GDM1 (cell line): ENCODE results near the gene MAP3K6.

Experiments used
- DNase-seq: peaks from one replicate; lab custom pipeline; 2025; lab: John Stamatoyannopoulos, UW

The MAP3K6 gene

DNA sequence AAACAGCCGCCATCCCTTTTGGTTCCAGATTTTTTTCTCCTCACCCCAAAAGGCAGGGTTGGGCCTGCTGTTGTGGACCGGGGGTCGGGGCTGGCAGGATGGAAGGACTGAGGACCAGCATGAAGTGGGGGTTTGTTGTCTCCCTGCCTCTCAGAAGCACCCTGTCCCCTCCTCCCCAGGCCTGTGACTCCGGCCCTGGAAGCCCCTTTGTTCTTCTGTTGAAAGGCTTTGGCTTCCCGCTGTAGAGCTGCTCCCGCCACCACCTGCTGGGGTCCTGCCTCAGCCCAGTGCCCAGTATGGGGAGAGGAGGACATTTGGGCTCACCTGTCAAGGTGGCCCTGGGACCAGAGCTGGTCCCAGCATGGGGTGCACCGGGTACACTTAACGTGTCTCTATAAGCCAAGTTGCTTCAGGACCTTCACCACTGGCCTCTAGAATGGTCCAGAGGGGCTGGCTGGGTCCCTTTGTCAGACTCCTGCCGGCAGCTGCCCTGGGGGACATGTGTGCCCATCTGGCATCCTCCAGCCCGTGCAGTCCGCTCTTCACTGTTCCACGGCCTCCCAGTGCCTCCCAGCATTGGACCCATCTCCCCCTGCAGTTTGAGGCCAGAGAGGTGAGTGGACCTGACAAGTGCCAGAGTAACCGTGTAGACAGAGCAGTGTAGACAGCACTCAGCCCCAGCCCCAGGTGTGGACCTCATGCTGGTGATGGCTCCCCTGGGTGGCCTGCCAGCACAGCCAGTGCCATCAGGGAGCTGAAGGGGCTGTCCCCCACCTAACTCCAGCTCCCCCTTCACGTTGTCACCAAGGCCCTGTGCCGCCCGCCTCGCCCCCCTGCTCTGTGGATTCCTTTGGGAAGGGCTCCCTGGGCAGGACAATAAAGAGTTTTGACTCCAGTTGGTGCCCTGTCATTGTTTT, 31.0 kb downstream of the MAP3K6 start:
- no peak for DNase-seq

GRCh38 chr1:27333717-27334279, 33.0 kb downstream of the MAP3K6 start:
- DNase-seq = no peak

DNA sequence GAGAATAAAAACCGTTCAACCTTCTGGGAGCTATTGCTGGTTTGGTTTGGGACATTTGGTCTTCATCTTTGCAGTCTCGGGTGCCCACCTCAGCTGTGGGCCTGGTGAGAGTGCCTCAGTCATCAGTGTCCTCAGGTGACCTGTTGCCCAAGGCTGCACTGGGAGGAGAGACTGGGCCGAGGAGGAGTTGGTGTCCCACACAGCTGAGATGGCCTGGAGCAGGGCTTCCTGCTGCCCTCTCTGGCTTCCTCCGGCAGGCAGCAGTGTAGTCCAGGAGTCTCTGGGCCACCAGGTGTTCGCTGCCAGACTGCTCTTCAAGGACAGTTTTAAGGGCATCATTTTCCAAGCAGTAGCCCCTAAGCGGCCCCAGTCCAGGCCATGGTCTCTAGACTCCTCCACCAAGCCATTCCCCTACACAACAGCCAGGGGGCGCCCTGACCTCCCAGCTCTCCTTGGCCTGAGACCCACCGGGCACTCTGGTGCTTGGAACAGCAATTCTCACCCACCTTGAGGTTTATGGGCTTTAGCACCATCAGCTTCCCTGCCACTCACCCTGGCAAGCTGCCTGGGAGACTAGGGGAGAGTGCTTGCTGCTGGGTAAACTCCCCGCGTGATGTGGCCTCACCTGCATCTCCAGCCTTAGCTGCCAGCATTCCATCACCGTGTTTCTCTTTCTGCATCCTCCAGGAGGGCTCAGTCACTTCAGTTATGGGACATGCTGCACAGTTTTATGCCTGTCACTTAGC, 34.1 kb downstream of the MAP3K6 start:
- peak; percentile 18 for DNase-seq

- DNase-seq = no peak
Observed at GRCh38 chr1:27331922-27332321, 34.8 kb downstream of the MAP3K6 start.

DNA sequence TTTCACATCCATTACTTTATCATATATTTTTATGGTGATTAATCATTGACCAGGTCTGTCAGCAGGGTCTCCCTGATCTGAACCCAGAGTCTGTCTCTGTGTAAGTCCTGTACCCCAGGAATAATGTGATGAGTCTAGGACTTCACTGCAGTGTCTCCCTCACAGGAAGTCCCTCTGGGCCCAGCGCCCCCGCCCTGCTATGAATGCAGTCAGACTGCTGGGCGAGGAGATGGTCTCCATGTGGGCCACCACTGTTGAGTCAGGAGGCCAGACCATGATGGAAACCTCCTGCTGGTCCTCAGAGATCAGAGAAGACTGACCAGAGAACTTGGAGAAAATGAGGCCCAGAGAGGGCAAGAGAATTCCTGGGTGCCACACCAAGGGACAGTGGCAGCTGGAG, 35.3 kb downstream of the MAP3K6 start:
- DNase-seq = no peak

DNA sequence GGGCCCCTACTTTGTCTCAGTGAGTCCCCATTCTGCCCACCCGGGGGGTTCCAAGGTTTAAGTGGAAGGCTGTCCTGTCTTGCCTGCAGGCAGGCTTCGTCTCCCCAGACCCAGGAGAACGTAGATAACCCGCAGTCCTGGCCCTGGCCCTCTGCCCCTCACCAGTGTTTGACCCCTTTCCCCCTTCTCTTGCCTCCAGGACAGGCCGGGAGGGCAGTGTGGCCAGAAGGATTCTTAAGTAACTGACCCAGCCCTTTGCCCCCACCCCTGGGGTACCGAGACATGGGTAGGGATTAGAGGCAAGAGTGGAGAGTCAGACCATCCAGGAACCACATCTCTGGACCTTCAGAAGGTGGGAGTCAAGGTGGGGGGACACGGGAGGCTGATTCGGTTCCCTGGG, 36.0 kb downstream of the MAP3K6 start:
- DNase-seq = no peak

- no peak for DNase-seq
Observed at GRCh38 chr1:27327964-27328363, 38.8 kb downstream of the MAP3K6 start.

DNA sequence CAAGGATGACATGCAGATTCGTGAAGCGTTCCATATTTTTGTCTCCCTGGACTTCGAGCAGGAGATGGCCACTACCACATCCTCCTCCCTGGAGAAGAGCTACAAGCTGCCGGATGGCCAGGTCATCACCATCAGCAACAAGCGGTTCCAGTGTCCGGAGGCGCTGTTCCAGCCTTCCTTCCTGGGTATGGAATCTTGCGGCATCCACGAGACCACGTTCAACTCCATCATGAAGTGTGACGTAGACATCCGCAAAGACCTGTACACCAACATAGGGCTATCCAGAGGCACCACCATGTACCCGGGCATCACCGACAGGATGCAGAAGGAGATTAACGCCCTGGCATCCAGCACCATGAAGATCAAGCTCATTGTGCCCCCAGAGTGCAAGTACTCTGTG, 41.5 kb downstream of the MAP3K6 start:
- no peak for DNase-seq

DNA sequence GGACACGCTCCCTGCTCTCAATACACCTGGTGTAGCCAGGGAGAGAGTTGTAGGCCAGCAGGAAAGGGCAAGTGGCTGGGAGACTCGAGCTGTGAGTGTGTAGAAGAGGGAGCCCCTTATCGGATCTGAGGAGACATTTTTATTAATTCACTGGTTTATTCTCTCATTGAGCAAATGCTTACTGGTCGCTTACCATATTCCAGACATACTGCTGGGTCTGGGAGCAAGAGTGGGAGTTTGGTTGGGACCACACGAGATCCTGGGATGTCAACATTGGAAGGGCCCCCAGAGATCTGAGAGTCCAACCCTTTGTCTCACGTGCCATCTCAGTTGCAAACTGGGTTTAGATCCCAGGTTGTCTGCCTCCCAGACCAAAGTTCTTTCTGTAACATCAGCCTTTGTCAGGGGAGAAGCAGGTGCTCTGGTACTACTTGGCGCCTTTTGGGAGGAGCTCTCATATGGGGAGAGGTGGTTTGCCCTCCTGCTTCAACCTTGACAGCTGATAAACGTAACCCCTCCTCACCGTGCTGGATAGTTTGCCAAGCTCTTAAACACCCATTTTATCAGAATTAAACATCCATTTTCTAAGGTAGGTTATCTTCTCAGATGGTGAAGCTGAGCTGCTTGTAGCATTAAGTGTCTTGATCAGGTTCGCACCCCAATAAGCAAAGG, 44.1 kb downstream of the MAP3K6 start:
- no peak for DNase-seq

DNA sequence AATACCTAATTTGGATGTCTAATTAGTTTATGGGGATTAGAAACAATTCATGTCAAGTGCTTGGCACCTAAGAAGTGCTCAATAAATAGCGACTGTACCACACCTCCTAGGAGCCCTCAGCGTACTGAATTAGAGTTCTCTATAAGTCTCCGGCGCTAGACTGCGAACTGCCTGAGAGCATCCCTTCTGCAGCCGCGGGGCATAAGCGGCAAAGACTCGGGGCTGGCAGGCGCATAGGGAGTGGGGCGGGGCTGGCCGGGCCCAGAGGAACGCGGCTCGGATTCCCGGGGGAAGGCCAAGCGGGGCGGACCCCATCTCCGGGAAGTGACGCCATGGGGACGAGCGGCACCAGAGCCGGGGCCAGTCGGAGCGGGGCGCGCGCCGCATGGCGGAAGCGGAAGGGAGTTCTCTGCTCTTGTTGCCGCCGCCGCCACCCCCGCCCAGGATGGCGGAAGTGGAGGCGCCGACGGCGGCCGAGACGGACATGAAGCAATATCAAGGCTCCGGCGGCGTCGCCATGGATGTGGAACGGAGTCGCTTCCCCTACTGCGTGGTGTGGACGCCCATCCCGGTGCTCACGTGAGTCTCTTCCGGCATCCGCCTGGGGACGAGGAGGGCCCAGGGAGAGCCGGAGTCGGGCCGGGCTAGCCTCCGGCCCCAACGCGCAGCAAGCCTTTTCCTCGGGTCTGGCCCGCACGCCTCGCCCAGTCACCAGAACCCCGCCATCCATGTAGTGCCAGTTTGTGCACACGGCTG, 44.8 kb downstream of the MAP3K6 start, which contains the start of gene TMEM222:
Gene TMEM222, plus strand, starts transcription at position 351 of the 756 bp plus-strand sequence. Its CDS starts 35 bp downstream, at position 386.
- DNase-seq = peak; percentile 98

DNA sequence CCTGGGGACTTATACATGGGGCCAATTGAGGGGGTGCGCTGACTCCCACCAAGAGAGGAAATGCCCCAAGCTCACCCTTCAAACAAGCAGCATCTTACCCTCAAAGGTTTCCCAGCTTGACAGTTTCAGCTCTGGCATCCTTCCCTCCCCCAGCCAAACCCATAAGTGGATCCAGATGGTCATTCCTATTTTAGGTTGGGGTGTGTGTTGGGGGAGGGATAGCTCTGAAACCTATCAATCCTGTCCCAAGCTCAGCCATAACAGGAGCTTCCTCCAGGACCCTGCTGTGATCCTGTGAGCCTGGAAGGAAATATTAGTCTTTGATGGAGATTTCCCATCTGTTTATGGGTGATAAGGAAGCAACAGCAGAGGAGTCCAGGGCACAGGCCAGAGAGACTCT, 48.2 kb downstream of the MAP3K6 start:
- no peak for DNase-seq

DNA sequence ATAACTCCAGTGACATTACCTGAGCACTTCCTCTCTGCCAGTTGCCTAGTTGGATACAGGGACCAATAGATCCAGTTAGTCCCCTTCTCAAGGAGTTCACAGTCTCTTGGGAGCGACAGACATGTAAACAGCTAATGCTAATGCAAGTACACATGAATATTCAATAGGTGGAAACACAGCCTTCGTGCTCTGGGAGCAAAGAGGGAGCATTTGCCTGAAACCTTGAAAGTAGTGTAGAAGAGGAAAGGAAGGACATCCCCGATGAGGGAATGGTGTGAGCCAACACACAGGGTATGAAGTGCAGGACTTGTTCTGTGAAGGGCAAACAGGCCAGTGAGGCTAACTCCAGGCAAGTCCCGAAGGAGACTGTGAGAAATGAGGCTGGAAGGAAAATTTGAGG, 48.6 kb downstream of the MAP3K6 start:
- DNase-seq = no peak

GRCh38 chr1:27316860-27317259, 49.9 kb downstream of the MAP3K6 start:
- DNase-seq = no peak

DNA sequence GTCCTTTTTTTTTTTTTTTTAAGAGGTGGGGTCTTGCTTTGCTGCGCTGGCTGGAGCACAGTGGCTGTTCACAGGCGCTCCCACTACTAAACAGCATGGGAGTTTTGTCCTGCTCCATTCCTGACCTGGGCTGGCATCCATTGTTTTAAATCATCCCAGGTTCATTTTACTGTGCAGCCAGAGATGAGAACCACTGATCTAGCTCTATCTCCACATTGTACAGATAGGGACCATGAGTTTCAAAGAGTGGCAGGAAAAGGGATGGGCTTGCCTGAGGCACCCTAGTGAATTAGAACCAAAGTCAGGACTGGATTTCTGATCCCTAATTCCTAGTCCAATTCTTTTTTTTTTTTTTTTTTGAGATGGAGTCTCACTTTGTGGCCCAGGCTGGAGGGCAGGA, 52.0 kb downstream of the MAP3K6 start:
- DNase-seq = no peak

DNA sequence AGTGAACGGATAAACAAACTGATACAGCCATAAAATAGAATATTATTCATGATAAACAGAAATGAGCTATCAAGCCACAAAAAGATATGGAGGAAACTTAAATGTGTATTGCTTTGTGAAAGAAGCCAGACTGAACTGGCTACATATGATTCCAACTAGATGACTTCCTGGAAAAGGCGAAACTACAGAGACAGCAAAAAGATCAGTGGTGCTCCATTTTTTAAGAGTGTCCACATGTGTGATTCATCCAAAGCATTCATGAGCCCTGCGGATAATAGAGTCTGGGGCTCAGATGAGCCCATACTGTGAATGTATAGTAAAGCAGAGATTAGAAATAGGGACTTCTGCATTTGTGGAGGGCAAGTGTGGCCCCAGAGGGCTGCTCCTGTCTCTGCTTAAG, 52.6 kb downstream of the MAP3K6 start:
- DNase-seq = no peak

DNA sequence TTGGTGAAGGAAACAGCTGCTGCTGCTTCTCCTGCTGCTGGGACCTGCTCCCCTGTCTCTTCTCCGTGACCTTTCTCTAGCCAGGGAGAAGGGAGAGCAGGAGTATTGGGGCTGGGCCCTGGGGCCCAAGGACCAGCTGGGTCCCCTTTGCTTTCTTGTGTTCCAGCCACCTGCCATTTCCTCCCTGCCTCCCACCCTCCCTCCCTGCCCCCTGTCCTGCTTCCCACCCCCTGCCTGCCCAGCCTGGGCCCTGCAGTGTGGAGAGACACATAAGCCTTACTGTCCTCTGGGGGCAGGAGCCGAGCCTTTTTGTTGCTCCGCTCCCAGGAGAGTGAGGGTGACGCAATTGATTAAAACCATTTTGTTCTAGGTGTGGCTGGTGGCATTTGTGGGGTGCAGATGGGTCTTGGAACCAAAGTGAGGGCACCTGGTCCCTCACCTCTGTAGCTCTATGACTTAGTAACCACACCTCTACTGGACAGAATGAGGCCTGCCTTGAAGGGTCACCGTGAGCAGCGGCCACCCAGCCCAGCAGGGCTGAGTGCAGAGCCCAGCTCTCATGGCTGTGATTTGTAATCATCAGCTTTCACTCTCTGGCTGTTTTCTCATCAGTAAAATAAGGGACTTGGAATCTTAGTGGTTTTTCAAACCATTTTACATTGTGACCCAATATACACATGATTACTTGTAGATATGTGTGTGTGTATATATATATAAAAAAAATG, 58.7 kb downstream of the MAP3K6 start:
- no peak for DNase-seq

- DNase-seq = no peak
Observed at GRCh38 chr1:27306892-27307761, 59.6 kb downstream of the MAP3K6 start.

DNA sequence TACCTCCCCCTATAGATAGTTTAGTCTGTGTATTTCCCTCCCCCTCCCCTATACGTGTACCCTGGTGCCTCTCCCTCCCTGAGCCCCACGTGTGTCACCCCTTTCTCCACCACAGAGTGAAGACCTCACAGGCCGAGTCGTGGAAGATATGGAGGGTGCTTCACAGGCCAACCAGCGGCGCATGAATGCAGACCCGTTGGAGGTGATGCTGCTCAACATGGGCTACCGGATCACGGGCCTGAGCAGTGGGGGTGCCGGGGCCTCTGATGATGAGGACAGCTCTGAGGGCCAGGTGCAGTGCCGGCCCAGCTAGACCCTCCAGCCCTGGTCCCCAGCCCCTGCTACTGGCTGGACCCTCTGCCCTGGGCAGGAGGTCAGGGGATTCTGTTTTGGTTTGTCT, 60.7 kb downstream of the MAP3K6 start:
- DNase-seq = no peak
